H4 (cell line): ENCODE data around the gene FOXA3. TPM values are rescaled to one million over a fixed set of nuclear protein-coding genes. Genes with fewer than 3 reads are reported as not detected.

ENCODE experiments used
- DNase-seq: peaks from one replicate; pipeline ENCODE4 v3.0.0-alpha.2; 2015; ENCODE audit warnings: low spot score
- total RNA-seq: library from RNA; depleted of rRNA; stranded (reverse); fragments of >200 nt; shearing (Covaris generic); gene quantifications from 2 replicates; pipeline ENCODE4 v1.2.3, GENCODE V29; 2014; rRNA removed

The FOXA3 gene
- 0.31 TPM in 1 of 2 replicates, not detected in the other for total RNA-seq

- no peak for DNase-seq
Measured at GRCh38 chr19:45863840-45864628, at the start of gene FOXA3. TSS of gene FOXA3 (plus strand) at chr19:45864326. CDS start at chr19:45864457, 131 bp downstream.

DNA sequence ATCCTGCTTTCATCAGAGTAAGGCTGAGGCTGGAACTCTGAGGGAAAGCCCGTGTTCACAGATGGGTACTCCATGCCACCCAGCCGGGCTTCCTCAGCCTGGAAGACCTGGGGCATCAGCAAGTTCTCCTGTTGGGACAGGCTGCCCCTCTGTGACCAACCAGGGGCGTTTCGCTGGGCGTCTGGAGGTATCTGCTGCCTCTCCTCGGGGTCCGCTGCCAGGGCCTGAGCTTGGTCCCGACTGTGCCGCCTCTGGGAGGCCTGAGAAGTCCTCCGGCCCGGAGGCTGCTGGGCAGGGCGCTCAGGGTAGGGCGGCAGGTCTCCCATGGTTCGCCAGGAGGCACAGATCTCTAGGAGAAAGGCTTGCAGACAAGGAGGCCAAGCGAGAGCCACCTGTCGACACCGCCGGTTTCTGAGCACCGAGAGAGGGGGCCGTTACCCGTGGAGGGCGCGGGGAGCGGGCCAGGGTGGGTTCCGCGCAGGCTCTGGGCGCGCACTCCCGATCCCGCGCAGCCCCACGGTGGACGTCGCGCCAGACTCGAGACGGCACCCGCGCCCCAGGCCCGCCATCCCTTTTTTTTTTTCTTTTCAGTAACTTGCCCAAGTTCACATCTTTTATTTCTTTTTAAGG, 49.2 kb upstream of the FOXA3 start, which contains the start of gene RSPH6A:
Gene RSPH6A, minus strand, starts transcription at position 458 of the 630 bp plus-strand sequence. Its CDS starts 132 bp downstream, at position 326.
- no peak for DNase-seq

DNA sequence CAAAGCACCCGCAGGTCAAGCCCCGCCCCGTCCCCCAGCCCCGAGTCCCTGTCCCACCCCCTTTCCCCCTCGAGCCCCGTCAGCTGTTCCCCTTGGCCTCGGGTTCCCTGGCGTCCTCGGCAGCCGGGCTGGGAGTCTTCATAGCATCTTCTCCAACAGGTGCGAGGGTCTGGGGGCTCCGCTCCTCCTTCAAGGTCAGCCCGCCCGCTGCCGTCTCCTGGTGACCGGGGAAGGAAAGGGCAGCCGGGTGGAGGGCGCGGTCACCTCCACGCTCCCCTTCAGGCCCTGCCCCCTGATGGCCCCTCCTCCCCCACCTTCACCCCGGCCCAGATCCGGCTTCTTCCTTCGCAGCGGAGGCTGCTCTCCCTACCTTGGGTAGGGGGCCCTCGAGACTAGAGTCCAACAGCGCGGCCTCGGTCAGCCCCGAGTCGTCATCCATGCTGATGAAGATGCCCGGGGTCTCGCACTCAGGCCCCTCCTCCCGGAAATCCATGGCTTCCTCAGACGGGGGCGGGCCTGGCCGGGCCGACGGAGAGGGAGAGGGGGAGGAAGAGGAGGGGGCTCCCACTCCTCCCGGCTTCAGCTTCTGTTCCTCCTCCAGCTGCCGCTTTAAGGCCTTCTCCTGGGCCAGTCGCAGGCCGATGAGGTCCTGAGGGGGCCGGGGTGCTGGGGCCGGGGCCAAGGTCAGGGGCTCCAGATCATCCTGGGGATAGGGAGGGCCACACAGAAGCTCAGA, 48.5 kb upstream of the FOXA3 start:
- no peak for DNase-seq

GRCh38 chr19:45816236-45817009, 47.7 kb upstream of the FOXA3 start:
- DNase-seq, result no peak

DNA sequence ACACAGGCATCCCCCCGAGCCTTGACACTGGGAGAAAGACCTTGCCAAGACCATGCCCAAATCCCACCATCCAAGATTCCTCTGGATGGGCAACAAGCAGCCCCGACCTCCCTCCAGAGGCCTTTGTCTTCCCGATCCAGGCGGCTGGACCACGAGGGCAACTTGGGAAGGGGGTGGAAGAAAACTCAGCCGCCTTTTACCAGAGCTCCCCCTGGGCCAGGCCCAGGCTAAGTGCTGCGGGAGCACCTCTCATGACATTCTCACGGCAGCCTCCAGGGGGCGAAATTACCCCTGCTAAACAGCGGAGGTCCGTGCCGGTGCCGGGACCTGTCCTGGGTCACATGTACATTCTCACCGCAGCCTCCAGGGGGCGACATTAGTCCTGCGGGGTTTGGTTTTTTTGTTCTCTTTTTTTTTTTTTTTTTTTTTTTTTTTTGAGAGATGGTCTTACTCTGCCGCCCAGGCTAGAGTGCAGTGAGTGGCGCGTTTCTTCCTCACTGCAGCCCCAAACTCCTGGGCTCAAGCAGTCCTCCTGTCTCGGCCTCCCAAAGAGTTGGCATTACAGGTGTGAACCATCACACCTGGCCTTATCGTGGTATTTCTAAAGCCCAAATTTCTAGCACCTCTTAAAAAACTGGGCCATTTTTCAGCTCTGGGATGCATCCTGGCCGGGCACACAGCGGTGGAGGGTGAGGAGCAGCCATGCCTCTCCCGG, 47.0 kb upstream of the FOXA3 start:
- DNase-seq, result peak; percentile 83

- no peak for DNase-seq
Measured at GRCh38 chr19:45817725-45818301, 46.3 kb upstream of the FOXA3 start.

- DNase-seq, result no peak
Measured at GRCh38 chr19:45819769-45820168, 44.4 kb upstream of the FOXA3 start.

- no peak for DNase-seq
Measured at GRCh38 chr19:45820413-45821102, 43.6 kb upstream of the FOXA3 start.

- DNase-seq, result no peak
Measured at GRCh38 chr19:45821103-45821521, 43.0 kb upstream of the FOXA3 start.

DNA sequence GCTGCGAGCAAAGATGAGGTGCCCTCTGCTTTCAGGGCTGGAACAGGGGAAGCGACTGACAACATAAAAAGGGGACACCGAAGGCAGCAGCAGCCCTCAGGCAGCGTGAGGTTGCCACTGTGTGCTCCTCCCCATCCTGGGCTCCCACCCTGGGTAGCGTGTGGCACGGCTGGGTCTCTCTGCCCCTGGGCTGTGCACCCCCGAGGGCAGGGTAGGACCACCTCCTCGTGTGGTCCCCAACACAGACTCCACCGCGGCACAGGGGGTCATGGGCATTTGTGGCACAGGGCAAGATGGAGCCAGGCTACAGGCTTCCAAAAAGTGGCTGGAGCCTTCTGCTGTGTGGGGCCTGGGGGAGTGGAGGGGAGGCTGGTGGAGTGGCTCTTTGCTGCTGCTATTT, 42.6 kb upstream of the FOXA3 start:
- DNase-seq, result no peak

- no peak for DNase-seq
Measured at GRCh38 chr19:45822716-45823115, 41.4 kb upstream of the FOXA3 start.

DNA sequence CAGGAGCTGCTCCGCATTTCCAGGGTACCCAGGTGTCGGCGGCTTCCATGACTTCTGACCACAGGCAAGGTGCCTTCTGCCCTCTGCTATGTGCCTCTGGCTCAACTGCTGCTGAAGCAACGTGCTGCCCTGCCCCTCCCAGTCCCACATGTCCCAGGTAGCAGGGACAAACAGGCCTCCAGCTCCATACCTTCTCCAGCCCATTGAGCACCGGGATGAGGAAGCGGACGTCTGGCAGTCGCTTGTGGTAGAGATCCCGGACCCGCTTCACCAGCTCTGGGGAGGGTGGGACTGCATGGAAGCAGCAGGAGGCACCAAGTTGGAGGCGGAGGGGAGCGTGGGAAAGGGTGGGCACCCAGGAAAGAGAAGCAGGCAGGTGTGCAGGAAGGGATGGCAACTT, 40.9 kb upstream of the FOXA3 start:
- no peak for DNase-seq

GRCh38 chr19:45824041-45824471, 40.1 kb upstream of the FOXA3 start:
- DNase-seq, result no peak

- DNase-seq, result no peak
Measured at GRCh38 chr19:45824531-45825262, 39.4 kb upstream of the FOXA3 start.

- DNase-seq, result no peak
Measured at GRCh38 chr19:45825263-45825605, 38.9 kb upstream of the FOXA3 start.

DNA sequence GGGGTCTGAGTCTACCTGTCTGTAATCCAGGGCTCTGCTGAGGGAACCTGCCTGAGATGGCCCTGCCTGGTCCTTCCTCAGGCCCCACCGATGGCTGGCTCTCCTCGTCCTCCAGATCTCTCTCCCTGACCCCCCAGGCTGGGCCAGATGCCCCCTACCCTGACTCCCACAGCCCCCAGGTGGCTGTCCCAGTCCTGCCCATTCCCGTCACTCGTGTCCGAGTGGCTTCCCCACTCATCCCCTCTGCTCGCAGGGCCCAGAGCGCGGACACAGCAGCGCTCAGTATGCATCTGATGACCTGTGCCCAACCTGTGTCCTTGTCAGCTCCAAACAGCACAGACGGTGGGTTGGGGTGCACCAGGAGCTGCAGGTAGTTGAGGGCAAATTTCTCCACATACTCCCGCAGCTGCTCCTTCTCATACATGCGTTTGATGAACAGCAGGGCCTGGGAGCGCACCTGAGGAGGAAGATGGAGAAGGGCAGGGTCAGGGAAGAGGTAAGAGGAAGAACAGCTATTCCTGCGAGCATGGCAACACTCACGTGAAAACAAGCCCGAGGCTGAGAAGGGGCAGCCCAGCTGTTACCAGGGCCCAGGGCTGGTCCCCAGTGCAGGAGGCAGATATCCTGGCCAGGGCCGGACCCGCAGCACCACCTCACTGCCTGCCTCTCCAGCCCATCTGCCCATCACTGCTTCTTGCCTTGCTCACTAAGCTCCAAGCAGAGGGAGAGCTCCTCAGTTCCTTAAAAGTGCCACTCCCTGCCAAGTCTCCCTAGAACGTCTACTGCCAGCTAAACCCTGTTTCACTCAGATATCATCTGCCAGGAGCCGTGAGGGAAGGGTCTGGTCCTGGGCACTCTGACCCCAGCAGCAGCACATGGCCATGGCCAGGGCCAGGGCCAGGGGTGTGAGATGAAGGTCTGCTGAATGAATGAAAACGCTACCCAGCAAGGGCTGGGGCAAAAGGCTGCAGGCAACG, 37.9 kb upstream of the FOXA3 start:
- no peak for DNase-seq

DNA sequence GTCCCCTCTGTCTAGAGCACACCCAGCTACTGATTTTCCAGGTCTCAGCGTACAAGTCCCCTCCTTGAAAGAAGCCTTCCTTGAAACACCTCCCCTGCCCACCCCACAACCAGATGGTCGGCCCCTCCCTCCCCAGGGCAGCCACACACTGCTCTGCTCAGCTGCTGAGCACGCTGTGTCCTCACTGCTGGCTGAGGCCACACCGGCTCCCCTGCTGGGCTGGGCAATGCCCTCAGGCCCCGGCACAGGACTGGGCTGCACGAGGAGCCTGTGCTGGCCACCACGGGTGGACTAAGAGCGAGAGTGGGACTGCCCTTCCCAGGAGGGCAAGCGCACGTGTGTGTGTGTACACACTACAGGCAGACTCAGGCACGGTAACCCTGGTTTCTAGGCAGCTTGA, 37.2 kb upstream of the FOXA3 start:
- DNase-seq, result no peak

DNA sequence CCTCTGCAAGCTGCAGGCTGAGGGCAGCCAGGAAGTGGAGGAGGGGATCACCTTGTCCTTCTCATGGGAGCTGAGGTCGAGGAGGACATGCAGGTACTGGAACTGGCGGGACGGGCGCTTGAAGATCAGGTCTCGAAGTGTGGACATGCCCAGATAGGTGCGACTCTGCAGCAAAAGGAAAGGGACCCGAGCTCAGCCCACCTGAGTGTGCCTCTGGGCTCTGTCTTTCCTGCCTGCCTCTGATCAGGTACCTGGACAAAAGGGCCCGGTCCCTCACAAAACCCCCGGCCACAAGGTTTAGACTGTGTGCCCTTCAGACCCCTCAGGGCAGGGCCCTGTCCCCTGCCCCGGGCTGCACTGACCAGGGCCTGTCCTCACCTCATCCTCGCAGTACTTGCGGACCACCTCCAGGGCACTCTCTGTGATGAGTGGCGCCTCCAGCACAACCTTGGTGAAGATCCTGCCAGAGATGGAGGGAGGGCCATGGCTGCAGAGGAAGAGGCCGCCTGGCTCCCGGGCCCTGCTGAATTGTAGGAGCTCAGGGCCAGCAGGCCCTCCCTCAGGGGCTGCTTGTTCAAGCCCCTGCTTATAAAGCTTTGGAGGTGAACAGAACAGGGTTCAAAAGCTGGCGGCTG, 36.5 kb upstream of the FOXA3 start:
- no peak for DNase-seq
